DND-41 (cell line): ENCODE measurements around the gene ADAMTSL2.

Experiments used
- ATAC-seq: fragments of 200-7000 bp; cut with Tn5 transposase; 3 replicates; pipeline ENCODE4 v1.9.1; 2021; ENCODE audit warnings: low read depth; ENCODE audit not compliant: insufficient read depth
- DNase-seq: peaks from one replicate; pipeline ENCODE4 v3.0.0-alpha.2; 2020
- H2AFZ ChIP-seq: 2 replicates; pipeline ENCODE4 v1.6.0; 2012; ENCODE audit warnings: low read depth, low read length
- H3K27ac ChIP-seq: 2 replicates; pipeline ENCODE4 v1.5.1; 2012; ENCODE audit warnings: low read length, inconsistent platforms
- H3K27me3 ChIP-seq: fragments of 200-600 bp; sonication (generic); 2 replicates; pipeline ENCODE4 v1.6.0; 2012; ENCODE audit warnings: low read length, mild to moderate bottlenecking, inconsistent platforms; ENCODE audit not compliant: insufficient read depth, poor library complexity
- H3K36me3 ChIP-seq: 2 replicates; pipeline ENCODE4 v1.5.1; 2012; ENCODE audit warnings: low read length, inconsistent platforms; ENCODE audit not compliant: insufficient read depth
- H3K4me1 ChIP-seq: 2 replicates; pipeline ENCODE4 v1.5.1; 2012; ENCODE audit warnings: mild to moderate bottlenecking, low read length; ENCODE audit not compliant: insufficient read depth
- H3K4me2 ChIP-seq: 2 replicates; pipeline ENCODE4 v1.6.0; 2012; ENCODE audit warnings: mild to moderate bottlenecking, moderate library complexity, low read length, inconsistent platforms; ENCODE audit not compliant: insufficient read depth
- H3K4me3 ChIP-seq, 2 experiments: fragments of 200-600 bp in 1 of 2; shearing (Covaris generic) in 1 of 2; 2 replicates each; pipeline ENCODE4 v1.5.1; 2012 to 2016; ENCODE audit warnings: inconsistent platforms in 2 of 2, low read length in 2 of 2, mild to moderate bottlenecking in 2 of 2, low read depth in 1 of 2, moderate library complexity in 1 of 2
- H3K79me2 ChIP-seq: 2 replicates; pipeline ENCODE4 v1.6.0; 2012; ENCODE audit warnings: low read length, inconsistent platforms; ENCODE audit not compliant: insufficient read depth
- H3K9ac ChIP-seq: 2 replicates; pipeline ENCODE4 v1.6.0; 2012; ENCODE audit warnings: low read depth, mild to moderate bottlenecking, inconsistent platforms, low read length, moderate library complexity
- H3K9me3 ChIP-seq: 2 replicates; pipeline ENCODE4 v1.5.1; 2012; ENCODE audit warnings: low read length, moderate library complexity, mild to moderate bottlenecking, inconsistent platforms; ENCODE audit not compliant: insufficient read depth, severe bottlenecking
- H4K20me1 ChIP-seq: 2 replicates; pipeline ENCODE4 v1.6.0; 2012; ENCODE audit warnings: low read length; ENCODE audit not compliant: insufficient read depth
- EZH2 ChIP-seq: IDR thresholded peaks from 3 replicates; pipeline ENCODE4 v1.6.1; 2012; ENCODE audit warnings: borderline replicate concordance, low read depth, mild to moderate bottlenecking, moderate library complexity, low read length, inconsistent platforms; ENCODE audit not compliant: severe bottlenecking
- TF ChIP-seq, protein P1 (sequence below): IDR thresholded peaks from 2 replicates; pipeline ENCODE4 v1.5.1; 2012; ENCODE audit warnings: borderline replicate concordance, low read length, moderate library complexity, mild to moderate bottlenecking; ENCODE audit not compliant: poor library complexity, severe bottlenecking; ENCODE audit errors: extremely low read depth

Gene ADAMTSL2

DNA sequence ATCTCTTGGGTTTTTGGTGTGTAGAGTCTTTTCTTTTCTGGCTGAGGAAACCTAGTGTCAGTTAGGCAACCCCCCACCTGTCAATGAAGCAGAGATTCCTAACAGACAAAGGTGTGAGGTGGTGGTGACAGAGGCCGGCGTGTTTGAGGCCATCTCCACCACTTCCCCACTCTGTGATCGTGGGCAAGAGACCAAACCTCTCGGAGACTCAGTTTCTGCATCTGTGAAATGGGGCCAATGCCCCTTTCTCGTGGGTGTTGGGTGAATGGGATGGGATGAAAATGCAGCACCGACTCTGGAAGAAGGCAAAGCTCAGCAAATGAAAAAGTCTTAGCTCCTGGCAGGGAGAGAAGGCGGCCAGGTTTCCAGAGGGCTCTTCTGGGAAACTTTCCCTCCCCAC is 73.9 kb downstream of the ADAMTSL2 start:
- no peak for TF ChIP-seq EZH2
- TF ChIP-seq, protein P1, sequence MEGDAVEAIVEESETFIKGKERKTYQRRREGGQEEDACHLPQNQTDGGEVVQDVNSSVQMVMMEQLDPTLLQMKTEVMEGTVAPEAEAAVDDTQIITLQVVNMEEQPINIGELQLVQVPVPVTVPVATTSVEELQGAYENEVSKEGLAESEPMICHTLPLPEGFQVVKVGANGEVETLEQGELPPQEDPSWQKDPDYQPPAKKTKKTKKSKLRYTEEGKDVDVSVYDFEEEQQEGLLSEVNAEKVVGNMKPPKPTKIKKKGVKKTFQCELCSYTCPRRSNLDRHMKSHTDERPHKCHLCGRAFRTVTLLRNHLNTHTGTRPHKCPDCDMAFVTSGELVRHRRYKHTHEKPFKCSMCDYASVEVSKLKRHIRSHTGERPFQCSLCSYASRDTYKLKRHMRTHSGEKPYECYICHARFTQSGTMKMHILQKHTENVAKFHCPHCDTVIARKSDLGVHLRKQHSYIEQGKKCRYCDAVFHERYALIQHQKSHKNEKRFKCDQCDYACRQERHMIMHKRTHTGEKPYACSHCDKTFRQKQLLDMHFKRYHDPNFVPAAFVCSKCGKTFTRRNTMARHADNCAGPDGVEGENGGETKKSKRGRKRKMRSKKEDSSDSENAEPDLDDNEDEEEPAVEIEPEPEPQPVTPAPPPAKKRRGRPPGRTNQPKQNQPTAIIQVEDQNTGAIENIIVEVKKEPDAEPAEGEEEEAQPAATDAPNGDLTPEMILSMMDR = no peak
- ATAC-seq = no peak
- Histone ChIP-seq H3K4me3 (no peak overlapping the region), H3K9me3 (no peaks in the 10 kb centered on the region), H3K4me2 (no peak overlapping the region), H3K4me1 (no peaks in the 10 kb centered on the region), H3K79me2 (no peaks in the 10 kb centered on the region), H4K20me1 (no peaks in the 10 kb centered on the region), H3K36me3 (no peaks in the 10 kb centered on the region), H3K9ac (no peak overlapping the region), H3K27me3 (no peaks in the 10 kb centered on the region), H2AFZ (no peak overlapping the region), H3K27ac (no peak overlapping the region)
- DNase-seq = no peak

DNA sequence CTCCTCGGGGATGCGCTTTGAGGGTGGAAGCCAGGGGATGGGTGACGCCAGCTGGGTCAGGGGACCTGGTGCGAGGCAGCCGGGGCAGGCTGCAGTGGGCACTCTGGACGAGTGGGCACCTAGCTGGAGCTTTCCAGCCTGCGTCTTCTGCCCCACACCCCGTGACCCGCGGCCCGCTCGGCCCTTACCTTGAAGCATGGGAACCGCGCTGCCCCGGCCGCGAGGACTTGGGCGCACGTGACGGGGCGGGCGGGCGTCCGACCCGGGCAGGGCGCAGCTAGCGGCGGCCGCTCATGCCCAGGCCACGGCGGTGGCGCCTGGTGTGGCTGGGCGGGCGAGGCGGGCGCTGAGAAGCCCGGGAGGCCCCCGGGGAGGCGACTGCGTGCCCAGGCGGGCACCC is 74.4 kb downstream of the ADAMTSL2 start:
- Histone ChIP-seq H3K36me3 (no peaks in the 10 kb centered on the region), H3K4me2 (no peak overlapping the region), H3K9me3 (no peaks in the 10 kb centered on the region), H4K20me1 (no peaks in the 10 kb centered on the region), H3K4me1 (no peaks in the 10 kb centered on the region), H3K27ac (no peak overlapping the region), H2AFZ (no peak overlapping the region), H3K27me3 (no peaks in the 10 kb centered on the region), H3K79me2 (no peaks in the 10 kb centered on the region), H3K4me3 (no peak overlapping the region), H3K9ac (no peak overlapping the region)
- DNase-seq = no peak
- TF ChIP-seq, protein P1 = no peak
- TF ChIP-seq EZH2 = no peak
- ATAC-seq = no peak

DNA sequence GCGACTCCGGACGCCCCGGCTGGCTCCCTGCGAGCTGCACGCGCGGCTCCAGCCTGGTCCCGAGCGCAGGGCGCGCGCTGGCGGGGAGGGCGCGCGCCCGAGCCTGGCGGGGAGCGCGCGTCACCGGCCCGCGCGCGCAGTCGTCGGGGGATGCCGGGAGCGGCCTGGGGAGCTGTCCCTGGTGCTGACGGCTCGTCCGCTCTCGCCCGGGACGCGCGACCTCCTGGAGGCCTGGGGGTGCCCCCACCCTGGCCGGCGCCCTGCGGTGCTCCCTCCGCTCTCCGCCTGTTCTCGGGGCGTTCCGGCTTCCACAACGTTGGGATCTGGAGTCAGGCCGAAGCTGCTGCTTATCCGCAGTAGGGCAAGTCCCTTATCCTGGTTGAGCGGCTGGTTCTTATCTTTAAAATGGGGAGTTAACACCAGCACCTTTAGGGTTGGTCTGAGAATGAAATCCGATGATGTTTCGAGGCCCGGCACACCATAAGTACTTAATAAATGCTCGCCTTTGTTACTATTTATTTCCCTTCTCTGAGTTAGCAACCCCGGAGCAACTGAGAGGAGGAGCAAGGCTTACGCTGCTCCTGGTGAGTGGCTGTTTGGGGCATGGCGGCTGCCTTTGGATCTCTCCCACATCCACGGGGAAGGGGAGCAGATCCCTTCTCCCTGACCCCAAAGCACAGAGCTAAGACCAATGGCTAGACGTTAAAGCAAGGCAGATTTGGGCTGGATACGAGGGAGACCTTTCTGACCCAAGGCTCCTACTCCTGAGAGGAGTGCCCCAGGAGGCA is 75.0 kb downstream of the ADAMTSL2 start, which contains the start of gene FAM163B:
Gene FAM163B (minus strand): TSS at position 79 of the 788 bp plus-strand sequence. CDS start 29,166 bp downstream, outside the sequence.
- Histone ChIP-seq H3K36me3 (no peaks in the 10 kb centered on the region), H2AFZ (no peak within 1 kb of the TSS), H3K4me1 (no peaks in the 10 kb centered on the region), H3K4me2 (no peak within 1 kb of the TSS), H3K4me3 (no peak within 1 kb of the TSS), H3K27me3 (no peaks in the 10 kb centered on the region), H3K9ac (no peak within 1 kb of the TSS), H3K9me3 (no peaks in the 10 kb centered on the region), H4K20me1 (no peaks in the 10 kb centered on the region), H3K79me2 (no peaks in the 10 kb centered on the region), H3K27ac (no peak within 1 kb of the TSS)
- ATAC-seq (no peak), DNase-seq (no peak)
- TF ChIP-seq, protein P1 = no peak
- TF ChIP-seq EZH2 = no peak
